Stimulated activated CD8-positive, alpha-beta memory T cell treated with anti-CD3 and anti-CD28 coated beads, Interleukin-12 subunit alpha, Interleukin-12 subunit beta, amount 100 ng/mL, for 24 hours (primary cell): ENCODE results near the gene SCRN2.

Experiments
- DNase-seq: peaks from one replicate; pipeline ENCODE4 v3.0.0-alpha.2; 2020; ENCODE audit errors: extremely low read depth

The SCRN2 gene

DNA sequence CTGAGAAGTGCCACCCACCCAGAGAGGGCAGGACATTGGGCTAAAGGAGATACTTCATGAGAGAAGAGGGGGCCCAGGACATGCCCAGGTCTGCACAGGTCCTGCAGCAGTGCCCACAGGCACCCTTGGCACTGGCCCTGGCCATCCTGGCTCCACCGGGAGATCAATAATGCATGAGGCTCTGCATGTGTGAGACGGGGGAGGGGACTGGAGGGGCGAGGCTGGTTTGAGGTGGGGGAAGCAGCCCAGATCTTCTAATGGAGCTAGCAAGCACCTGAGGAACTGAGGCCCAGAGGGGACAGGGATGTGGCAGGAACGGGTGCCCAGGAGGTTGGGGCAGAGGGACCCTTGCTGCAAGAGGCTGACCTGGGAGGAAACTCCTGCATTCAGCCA, 20.0 kb downstream of the SCRN2 start:
- no peak for DNase-seq

GRCh38 chr17:47820033-47820789, 20.9 kb downstream of the SCRN2 start:
- DNase-seq = no peak

DNA sequence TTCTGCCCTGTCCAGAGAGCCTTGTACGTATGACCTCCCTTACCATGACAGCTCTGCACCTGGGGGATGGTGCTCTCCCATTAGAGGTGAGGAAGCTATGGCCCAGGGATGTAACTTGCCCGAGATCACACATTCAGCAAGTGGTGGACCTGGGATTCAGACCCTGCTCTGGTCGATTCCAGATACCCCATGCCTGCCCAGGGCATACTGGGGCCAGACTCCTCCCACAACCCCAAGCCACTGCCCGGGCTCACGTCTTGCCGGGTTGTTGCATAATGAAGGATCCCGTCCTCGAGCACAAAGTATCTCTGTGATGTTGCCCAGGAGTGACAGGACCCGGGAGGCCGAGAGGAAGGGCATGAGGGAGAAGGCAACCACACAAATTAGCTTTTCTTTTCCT, 21.6 kb downstream of the SCRN2 start:
- no peak for DNase-seq

DNA sequence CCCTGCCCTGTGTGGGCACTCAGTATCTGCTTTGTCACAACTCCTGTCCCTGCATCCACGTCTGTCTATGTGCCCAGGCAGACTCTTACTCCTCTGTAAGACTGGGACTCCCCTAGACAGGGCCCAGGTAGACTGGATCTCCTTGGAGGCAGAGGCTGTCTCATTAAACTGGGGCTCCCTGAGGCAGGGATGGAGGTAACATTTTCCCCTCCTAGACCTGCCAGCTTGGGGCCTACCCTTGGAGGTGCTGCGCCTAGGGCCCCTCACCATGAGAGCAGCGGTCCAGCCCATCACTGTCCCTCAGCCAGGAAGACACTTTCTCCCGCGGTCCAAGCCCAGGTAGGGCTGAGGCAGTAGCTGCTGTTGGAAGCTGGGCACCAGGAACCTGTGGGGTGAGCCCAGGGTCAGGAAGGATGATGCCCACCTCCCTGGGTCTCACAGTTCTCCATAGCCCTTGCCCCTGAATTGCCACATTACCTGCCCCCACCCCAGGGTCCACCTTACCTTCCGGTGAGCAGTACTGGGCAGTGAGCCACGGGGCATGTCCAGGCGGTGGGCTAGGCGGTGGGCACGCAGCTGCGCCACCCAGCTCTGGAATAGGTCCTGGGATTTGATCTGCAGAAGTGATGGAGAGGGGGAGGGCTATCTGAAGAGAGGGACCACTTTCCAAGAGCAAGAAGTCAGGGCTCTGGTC, 22.9 kb downstream of the SCRN2 start:
- DNase-seq = no peak

DNA sequence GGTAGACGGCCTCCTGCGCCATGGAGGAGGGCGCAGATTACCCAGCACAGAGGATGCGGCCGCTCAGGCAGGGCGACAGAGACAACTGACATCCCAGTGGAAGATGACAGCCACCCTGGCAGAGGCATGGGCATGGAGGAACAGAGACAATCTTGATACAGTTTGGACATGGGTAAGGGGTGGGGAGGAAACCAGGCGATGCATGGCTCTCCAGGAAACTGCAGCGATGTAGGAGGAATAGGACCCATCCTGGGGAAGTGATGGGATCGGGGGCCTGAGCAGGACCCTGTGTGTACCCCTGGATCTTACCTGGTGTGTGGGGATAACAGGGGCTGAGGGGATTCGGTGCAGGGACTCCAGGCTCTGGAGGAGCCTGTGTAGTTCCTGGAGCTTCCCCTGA, 24.1 kb downstream of the SCRN2 start:
- no peak for DNase-seq

DNA sequence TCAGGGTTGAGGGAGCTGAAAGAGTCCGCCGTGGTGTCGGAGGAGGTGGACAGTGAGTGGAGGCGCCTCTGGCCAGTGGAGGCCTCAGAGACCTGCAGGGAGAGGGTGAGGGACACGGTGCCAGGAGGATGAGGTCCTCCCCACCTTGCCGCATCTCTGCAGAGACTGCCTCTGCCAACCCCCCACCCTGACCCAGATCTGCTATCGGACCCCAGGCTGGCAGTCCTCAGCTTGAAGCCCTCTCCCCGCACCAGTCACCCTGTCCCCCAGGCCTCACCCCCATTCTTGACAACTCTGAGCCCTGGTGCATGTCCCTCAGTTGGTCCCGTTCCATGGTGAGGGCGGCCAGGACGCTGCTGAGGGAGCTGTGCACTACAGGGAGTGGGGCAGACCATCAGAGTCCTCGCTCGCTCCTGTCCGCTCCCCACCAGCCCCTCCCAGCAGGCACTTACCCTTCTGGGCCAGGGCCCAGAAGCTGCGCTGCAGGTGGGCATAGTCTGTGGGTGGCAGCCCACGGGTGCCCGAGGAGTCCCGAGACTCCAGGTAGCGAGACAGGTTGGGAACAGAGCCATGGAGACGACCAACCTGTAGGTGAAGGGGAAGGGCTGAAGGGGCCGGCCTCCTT, 24.9 kb downstream of the SCRN2 start:
- no peak for DNase-seq

- DNase-seq = no peak
Measured at GRCh38 chr17:47815106-47815918, 25.8 kb downstream of the SCRN2 start.

DNA sequence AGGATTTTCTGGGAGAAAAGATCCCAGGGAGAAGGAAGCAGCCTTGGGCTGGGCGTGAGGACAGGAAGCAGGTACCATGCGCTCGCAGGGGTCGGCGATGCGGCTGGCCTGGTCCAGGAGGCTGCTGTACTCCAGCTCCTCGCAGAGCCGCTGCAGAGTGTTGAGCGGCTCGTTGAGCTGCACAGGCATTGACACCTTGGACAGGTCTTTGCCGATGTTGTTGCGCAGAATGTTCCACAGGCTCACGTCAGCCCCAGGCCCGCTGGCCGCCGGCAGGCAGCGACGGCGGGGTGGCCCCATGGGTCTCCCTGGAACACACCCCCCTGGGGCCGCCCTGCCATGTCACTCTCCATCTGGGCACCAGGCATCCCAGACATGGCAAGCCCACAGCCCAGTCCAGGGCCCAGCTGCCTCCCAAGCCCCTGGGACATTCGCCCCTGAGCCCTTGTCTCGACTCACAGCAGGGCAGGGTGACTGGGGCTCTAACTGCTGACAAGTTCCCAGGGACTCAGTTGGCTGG, 27.5 kb downstream of the SCRN2 start:
- no peak for DNase-seq

DNA sequence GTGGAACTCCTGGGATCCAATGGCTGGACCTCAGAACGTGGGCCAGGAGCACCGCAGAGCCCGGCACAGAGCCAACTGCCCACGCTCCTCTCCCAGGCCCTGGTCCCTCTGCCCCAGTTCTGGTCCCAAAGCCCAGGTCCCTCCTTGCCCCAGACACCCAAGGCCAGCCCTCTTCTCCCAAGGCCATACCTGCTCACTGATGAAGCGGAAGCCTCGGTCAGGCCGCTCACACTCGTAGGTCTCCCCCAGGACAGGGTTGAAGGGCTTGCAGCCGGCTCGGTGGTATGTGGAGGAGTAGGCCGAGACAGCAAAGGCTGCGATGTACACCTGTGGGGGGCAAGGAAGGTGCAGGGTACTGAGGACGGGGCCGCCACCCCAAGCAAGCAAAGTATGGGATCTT, 28.0 kb downstream of the SCRN2 start:
- no peak for DNase-seq

- DNase-seq = no peak
Measured at GRCh38 chr17:47812146-47812920, 28.7 kb downstream of the SCRN2 start.

DNA sequence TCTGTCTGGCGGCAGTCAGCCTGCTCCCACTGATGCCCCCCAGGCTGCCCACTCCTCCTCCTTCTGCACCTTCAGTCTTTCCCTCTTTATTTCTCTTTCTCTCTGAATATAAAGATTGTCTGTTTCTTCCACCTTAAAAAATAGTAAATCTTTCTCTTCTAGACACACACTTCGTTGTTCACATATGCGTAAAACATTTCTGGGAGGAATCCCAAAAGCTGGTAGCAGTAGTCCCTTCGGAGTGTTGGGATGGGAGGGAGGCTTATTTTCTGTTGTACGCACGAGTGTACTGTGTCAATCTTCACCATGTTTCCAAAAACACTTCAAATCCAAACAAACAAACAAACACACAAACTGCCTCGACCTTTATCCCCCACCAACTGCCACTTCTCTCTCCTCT, 29.4 kb downstream of the SCRN2 start:
- DNase-seq = no peak

DNA sequence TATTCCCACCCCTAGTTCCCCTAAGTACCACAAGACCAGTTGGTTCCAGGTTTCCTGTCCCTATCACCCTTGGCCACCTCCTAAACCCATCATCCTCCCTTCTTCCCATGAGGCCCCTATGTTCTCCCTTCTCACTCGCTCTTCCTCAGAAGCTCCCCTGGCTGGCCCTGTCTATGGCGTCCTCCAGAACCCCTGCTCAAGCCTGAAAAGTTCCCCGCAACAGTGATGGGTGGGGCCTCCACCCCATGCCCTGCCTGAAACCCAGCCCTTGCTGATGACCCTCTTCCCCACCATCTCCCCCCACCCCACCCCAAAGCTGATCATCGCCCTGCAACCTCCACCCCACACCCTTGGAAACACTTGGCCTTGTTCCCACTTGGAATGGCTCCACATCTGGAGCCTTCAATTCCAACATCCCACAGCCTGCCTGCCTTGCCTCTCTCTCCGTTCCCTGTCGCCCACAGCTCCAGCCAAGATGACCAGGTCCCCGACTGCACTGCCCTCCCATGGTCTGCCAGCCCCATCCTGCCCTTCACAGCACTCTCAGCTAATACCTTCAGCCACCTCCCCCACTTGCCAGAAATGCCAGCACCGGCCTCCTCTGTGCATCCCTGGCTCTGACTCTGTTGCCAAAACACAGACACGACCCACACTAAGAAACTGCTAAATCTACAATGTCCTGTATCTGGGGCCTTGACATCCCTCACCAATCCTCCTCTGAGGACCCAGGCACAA, 30.0 kb downstream of the SCRN2 start:
- DNase-seq = no peak

GRCh38 chr17:47810200-47810821, 30.8 kb downstream of the SCRN2 start:
- DNase-seq = no peak

DNA sequence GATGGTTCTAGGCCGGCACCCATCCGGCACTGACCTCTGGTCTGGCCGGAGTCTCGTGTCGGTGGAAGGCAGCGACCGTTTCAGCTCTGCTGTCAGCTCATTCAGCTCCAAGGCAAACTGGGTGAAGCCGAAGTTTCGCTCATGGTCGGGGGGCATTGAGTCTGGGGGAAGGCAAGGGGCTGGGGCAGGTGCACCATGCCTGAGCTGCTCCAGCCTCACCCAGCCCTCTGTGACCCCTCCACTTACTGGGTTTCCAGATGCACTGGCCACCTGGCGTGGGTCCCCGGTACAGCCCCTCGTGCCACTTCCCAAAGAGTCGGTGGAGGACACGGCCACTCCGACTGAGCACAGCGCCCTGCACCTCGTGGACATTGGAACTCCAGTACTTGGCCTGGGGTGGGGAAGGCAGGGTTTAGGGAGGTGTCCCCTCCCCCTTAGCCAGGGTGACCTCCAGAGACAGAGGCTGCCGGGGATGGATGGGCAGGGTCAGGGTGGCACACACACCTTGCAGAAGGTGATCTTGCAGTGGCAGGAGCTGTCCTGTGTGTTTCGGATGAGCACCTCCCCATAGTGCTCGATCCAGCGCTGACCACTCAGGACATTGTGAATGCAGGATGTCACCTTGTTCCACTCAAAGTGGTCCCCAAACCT, 32.1 kb downstream of the SCRN2 start:
- DNase-seq = no peak

- DNase-seq = no peak
Measured at GRCh38 chr17:47808036-47808829, 32.8 kb downstream of the SCRN2 start.

GRCh38 chr17:47807421-47807820, 33.7 kb downstream of the SCRN2 start:
- no peak for DNase-seq

DNA sequence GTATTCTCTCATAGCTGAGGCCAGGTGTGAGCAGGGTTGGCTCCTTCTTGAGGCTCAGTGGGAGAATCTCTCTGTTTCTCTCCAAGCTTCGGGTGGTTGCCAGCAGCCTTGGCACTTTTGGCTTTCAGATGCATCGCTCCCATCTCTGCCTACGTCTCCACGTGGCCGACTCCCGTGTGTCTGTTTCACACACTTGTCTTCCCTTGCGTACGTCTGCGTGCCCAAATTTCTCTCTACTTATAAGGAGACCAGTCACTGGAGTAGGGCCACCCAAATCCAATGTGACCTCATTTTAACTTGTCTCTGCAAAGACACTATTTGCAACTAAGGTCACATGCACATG, 34.2 kb downstream of the SCRN2 start:
- DNase-seq = no peak

DNA sequence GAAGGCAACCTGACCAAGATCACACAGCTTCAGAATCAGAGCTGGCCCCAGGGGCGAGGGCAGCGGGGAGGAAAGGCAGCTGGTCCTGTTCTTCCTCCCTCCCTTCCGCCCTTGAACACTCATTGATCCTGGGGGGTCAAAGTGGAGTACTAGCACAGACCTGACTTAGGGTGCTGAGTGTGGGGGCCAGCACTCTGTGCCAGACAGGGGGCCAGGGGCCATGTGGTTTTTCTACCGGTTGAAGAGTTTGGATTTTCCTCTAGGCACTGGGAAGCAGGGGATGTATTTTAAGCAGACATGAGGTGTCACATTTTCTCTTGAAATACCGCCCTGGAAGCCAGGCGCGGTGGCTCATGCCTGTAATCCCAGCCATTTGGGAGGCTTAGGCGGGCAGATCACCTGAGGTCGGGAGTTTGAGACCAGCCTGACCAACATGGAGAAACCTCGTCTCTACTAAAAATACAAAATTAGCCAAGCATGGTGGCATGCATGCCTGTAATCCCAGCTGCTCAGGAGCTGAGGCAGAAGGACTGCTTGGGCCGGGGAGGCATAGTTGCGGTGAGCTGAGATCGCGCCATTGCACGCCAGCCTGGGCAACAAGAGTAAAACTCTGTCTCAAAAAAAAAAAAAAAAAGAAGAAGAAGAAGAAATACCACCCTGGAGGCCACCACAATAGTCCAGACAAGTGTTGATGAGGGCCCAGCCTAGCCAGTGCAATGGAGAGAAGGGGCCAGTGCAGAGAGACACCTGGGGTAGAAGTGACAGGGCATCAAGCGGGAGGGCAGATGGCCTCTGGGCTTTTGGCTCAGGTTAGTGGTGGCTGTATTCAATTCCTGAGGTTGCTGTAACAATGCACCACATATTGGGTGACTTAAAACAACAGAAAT, 34.8 kb downstream of the SCRN2 start:
- no peak for DNase-seq
